ENCODE measurements around the gene FLT3LG.

Gene FLT3LG

DNA sequence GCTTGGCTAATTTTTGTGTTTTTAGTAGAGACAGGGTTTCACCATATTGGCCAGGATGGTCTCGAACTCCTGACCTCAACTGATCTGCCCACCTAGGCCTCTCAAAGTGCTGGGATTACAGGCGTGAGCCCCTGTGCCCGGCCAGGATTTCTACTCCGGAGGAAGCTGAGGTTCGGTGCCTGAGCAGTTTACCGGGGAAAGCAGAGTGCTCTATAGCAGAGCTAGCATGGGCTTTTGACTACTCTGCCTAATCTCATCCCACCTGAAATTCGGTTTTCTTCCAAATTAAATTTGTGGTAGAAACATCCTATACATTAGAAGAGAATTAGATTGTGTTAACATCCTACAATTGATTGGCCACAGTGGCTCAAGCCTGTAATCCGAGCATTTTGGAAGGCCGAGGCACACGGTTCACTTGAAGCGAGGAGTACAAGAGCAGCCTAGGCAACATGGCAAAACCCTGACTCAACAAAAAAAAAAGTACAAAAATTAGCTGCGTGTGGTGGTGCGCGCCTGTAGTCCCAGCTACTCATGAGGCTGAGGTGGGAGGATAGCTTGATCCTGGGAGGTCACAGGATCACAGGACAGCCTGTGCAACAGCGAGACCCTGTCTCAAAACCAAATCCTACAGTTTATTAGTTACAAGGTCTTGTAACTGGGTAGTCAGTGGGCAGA, 15.0 kb downstream of the FLT3LG start:
- no peak for DNase-seq

DNA sequence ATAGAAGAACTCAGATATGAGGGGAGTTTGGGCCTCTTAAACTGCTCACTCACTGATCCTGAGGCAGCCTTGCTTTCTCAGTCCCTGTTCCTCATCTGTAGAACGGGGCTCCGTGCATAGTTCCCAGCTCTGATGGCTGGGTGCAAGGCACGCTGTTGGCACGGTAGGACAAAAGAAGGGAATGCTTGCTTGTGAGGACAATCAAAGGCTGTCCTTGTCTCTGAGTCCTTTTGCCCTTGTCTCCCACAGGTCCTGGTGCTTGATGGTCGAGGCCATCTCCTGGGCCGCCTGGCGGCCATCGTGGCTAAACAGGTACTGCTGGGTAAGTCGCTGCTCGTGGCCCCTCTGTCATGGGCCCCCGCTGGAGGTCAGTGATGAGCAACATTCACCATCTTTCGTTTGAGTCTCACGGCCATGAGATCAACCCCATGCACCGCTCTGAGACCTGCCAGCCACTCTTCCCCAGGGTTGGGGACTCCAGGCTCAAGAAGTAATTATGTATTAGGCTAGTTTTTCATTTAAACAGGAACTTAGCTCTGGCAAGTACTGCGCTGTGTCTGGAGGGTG, 15.7 kb downstream of the FLT3LG start:
- no peak for DNase-seq

DNA sequence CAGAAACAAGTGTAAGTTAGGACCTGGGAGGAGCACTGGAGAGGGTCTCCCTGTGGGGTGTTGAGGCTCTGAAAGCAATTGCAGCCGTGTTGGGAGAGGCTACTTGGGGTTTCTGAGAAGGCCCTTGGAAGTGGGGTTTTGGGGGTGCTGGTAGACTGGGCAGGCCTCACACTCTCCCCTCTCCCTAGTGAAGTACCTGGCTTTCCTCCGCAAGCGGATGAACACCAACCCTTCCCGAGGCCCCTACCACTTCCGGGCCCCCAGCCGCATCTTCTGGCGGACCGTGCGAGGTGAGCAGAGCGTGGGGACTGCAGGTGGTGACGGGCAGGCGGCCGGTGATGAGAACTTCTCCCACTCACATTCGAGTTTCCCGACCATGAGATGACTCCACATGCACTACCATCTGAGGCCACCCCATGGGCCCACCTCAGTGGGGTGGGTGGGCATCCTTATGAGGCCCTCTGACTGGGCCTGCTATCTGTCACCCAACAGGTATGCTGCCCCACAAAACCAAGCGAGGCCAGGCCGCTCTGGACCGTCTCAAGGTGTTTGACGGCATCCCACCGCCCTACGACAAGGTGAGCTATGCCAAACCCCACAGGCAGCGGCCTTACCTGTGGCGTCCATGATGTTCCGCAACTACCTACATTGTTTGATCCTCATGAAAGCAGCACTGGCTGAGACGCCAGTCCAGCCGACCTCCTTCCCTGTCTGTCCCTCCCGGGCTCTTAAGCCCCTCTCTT, 16.4 kb downstream of the FLT3LG start:
- no peak for DNase-seq

DNA sequence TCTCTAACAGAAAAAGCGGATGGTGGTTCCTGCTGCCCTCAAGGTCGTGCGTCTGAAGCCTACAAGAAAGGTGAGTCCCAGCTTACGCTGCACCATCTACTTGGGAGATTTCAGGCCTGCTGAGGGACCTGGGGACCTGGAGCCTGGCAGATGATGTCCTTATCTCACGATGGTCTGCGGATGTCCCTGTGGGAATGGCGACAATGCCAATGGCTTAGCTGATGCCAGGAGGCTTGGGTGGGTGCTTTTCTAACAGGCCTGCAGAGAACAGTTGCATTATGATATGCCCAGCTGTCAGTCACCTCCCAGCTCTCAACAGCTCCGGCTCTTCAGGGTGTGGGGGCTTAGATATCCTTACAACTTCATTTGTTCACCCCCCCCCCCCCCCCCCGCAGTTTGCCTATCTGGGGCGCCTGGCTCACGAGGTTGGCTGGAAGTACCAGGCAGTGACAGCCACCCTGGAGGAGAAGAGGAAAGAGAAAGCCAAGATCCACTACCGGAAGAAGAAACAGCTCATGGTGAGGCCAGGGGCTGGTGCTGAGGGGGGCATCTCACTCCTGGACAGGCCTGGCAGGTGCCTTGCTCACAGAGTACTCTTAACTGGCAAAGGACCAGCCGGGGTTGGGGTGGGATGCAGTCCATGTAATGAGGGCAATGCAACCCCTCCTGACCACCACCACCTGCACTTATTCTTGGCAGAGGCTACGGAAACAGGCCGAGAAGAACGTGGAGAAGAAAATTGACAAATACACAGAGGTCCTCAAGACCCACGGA, 17.2 kb downstream of the FLT3LG start:
- DNase-seq = no peak

DNA sequence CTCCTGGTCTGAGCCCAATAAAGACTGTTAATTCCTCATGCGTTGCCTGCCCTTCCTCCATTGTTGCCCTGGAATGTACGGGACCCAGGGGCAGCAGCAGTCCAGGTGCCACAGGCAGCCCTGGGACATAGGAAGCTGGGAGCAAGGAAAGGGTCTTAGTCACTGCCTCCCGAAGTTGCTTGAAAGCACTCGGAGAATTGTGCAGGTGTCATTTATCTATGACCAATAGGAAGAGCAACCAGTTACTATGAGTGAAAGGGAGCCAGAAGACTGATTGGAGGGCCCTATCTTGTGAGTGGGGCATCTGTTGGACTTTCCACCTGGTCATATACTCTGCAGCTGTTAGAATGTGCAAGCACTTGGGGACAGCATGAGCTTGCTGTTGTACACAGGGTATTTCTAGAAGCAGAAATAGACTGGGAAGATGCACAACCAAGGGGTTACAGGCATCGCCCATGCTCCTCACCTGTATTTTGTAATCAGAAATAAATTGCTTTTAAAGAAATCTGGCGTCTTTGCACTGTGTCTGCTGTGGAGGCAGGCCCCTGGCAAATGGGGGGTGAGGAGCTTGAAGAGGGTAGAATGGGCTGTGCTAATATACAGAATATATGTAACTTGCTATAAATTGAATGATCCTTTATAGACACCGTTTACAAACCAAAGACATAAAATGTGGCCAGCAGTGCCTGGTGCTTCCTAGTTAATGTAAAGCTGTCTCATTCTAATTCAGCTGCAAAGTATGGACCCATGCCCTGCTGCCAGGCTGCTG, 18.0 kb downstream of the FLT3LG start:
- no peak for DNase-seq

DNA sequence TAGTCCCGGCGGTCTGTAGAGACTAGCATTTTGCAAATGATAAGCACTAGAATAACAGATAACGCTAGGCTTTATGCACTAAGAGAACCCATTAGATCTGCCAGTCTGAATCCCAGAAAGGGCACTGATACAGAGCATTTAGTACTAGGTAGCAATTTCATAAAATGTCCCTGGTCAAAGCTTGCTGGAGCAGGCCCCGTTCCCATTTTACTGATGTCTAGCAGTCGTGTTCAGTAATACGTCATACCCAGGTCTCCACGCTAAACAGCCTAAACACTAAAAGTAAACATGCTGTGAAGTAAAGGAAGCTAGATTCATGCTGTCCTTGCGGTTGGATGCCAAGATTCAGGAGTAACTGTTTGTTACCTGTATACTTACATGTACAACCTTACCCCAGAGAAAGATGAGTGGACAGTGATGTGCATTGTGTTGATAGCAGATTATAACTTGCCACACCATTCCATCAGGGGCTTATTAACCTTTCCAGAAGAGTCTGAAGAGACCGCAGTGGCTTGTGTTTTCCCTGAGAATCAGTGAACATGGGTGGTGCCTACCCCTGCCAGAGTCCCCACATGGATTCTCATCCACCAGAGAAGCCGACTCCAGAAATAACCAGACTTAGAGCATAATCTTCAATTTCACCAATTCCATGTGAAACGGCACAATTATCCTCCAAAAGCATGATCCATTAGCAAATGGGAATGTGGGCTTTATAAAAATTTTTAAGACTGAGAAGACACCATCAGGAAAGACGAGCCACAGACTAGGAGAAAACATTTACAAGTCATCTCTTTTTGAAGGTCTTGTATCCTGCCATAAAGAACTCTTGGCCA, 18.8 kb downstream of the FLT3LG start:
- DNase-seq = no peak

DNA sequence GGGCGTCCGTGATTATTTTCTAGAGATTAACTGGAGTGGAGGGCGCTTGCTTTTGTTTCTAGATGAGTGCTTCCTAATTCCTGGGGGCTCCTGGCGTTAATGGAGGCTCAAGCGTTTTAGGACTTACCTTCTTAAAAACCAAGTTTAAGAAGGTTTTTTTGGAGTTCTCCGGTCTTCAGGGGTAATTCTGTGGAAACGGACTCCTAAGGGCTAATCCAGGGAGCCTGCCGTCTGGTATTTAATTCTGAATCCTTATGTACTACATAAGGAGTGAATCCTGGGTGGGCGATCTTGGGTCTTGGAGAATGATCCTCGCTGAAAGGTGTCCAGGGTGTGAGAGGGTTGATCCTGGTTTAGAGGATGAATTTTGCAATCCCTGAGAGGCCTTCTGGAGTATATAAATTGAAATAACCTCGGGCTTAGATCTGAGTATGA, 22.6 kb downstream of the FLT3LG start:
- DNase-seq = no peak

DNA sequence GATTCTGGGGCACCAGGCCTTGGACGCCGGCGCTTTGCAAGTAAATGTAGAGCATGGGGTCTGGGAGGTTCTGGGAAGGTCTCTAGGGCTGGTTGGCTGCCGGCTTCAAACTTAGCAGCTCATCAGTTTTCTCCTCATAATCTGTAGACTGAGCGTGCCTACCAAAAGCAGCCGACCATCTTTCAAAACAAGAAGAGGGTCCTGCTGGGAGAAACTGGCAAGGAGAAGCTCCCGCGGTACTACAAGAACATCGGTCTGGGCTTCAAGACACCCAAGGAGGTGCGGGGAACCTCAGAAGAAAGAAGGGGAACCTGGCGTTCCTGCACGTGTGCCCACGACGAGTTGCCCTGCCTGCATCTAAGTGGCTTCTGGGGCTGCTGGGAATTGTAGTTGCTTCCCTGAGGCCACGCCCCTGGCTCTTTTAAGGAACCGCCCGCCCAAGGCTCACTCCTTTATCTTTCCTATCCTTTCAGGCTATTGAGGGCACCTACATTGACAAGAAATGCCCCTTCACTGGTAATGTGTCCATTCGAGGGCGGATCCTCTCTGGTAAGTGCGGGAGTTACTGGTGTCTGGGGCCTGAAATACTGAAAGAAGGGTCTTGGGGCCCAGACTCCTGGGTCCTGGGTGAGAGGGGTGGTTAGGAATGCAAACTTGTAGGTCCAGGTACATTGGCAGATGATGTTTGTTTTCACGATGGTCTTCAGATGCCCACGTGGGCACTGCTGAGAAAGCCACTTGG, 23.2 kb downstream of the FLT3LG start:
- DNase-seq = peak; percentile 40

DNA sequence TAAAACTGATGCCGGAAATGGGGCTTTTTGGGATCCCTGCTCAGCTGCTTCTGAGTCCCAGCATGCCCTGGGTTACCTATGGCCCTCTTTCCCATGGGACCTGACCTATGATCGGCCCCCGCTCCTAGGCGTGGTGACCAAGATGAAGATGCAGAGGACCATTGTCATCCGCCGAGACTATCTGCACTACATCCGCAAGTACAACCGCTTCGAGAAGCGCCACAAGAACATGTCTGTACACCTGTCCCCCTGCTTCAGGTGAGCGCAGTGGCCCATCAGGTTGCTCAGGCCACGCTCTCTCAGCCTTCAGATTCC, 23.7 kb downstream of the FLT3LG start:
- DNase-seq = no peak

DNA sequence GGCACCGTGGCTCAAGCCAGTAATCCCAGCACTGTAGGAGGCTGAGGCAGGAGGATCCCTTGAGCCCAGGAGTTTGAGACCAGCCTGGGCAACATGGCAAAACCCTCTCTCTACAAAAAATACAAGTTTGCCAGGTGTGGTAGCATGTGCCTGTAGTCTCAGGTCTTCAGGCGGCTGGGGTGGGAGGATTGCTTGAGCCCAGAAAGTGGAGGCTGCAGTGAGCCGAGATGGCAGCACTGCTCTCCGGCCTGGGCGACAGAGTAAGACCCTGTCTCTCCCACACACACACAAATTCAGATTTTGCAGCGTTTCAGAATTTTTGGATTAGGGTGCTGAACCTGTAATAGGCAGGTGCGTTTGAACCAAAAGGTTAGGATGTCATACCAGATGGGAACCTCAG, 24.5 kb downstream of the FLT3LG start:
- no peak for DNase-seq

DNA sequence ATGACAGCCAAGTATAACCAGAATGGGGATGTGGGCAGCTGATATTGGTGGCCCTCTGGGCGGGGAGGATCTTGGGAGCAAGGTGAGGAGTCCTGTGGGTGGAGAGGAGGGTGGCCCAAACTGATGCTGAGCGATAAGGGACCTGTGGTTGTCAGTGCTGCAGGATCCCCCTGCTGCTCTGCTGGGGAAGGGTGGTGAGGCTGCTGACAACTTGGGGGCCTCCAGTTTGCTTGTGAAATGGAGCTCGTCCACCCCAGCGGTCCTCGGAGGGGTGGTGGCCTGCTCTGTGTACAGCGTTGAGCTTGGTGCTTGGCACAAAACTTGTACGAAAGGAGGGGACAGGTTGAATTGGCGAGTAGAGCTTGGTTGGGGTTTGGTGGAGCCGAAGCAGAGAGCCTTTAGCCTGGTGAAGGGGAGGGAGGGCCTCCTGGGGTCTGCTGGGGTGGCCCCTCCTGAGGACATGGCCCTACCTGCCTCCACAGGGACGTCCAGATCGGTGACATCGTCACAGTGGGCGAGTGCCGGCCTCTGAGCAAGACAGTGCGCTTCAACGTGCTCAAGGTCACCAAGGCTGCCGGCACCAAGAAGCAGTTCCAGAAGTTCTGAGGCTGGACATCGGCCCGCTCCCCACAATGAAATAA, 25.1 kb downstream of the FLT3LG start:
- DNase-seq = no peak

DNA sequence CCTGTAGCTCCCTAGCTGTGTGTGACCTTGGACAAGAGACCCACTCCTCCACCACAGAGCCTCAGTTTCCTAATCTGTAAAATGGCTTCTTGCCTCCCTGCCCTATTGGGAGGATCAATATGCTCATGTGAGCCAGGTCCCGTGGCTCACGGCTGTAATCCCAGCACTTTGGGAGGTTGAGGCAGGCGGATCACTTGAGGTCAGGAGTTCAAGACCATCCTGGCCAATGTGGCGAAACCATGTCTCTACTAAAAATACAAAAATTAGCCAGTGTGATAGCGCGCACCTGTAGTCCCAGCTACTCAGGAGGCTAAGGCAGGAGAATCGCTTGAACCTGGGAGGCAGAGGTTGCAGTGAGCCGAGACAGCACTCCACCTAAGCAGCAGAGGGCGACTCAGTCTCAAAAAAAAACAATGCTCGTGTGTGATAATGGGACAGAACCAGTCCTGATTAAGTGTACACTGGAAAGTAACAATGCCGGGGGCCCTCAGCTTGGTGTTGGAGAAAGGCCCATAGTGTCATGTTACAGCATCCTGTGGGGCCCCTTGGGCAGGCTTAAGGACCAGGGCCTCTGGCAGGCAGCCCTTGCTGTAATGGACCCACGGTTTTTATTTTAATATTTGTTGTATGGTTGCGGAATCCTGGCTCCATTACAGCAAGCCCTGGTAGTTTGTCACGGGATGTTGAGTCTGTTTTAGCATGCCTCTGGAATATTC, 29.0 kb downstream of the FLT3LG start:
- DNase-seq = peak; percentile 76

DNA sequence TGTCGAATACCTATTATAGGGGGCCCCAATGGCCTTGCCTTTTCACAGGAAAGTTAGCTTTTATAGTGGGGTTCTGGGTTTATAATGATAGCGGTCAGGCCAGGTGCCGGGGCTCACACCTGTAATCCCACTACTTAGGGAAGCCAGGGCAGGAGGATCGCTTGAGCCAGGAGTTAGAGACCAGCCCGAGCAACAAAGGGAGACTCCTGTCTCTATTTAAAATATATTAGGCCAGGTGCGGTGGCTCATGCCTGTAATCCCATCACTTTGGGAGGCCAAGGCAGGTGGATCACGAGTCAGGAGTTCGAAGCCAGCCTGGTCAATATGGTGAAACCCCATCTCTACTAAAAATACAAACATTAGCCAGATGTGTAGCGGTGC, 29.6 kb downstream of the FLT3LG start:
- DNase-seq = no peak

DNA sequence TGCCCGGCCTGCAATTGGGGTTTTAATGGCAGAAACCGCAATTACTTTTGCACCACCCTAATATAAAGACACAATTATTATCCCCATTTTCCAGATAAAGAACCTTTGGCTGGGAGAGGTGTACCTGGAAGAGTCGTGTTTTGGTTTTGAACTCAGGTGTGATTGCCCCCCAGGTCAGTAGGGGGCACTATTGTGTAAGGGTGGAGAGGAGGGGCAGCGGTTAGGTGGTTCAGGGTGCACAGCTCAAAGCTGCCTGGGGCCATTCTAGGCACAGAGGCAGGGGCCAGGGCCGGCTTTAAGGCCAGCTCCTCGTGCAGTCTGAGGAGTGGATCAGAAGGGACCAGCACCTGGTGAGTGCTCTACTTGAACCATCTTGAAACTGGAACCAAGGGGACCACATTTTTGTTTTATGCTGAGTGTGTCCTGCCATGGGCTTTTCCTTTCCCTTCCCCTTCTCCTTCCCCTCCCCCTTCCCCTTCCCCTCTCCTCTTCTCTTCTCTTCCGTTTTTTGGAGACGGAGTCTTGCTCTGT, 32.6 kb downstream of the FLT3LG start:
- no peak for DNase-seq

DNA sequence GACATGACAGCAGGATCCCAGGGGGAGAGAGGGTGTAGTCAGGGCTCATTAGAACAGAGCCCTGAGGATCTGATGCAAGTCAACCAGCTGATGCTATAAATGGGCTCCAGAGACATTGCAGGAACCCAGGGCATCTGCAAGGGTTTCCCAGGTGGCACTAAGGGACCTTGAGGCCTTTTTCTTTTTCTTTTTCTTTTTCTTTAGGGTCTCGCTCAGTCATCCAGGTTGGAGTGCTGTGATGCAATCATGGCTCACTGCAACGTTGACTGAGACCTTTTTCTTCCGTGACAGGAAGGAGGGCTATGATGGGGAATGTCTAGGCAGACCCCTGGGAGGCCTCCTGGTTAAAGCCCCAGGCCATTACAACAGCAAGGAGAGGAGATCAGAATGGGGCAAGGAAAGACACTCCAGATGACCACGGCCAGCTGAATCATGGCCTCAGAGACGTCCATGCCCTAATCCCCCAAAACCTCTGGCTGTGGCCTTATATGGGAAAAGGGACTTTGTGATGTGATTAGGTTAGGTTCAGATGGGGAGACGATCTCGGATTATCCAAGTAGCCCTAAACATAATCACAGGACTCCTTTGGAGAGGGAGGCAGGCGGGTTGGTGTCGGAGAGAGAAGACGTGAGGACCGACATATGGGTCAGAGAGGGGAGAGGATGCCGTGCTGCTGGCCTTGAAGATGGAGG, 33.9 kb downstream of the FLT3LG start:
- DNase-seq = no peak

DNA sequence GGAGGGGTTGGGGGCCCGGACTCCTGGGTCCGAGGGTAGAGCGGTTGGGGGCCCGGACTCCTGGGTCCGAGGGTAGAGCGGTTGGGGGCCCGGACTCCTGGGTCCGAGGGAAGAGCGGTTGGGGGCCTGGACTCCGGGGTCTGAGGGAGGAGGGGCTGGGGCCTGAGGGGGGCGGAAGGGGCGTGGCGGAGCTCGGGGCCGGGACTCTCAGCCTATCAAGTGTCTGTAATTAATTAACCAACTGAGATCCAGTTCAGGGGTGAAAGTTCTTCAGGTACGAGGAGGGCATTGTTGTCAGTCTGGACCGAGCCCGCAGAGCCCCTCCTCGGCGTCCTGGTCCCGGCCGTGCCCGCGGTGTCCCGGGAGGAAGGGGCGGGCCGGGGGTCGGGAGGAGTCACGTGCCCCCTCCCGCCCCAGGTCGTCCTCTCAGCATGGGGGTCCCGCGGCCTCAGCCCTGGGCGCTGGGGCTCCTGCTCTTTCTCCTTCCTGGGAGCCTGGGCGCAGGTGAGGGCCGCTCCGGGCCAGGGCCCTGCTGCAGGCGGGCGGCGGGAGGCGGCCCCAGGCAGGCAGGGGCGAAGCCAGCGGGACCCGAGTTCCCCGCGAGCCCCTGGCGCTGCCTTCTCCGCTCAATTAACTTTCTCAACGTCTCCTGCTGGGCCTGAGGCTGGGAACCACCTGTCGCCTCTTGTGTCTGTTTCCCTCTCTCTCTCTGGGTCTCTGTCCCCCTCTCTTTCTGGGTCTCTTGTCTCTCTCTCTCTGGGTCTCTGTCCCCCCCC, 39.1 kb downstream of the FLT3LG start:
- DNase-seq = no peak

DNA sequence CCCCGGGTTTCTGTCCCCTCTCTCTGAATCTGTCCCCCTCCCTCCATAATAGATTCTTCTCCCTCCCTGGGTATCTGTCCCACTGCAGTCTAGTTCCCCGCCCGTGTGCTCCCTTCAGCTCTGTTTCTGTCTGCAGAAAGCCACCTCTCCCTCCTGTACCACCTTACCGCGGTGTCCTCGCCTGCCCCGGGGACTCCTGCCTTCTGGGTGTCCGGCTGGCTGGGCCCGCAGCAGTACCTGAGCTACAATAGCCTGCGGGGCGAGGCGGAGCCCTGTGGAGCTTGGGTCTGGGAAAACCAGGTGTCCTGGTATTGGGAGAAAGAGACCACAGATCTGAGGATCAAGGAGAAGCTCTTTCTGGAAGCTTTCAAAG, 39.7 kb downstream of the FLT3LG start:
- DNase-seq = no peak

DNA sequence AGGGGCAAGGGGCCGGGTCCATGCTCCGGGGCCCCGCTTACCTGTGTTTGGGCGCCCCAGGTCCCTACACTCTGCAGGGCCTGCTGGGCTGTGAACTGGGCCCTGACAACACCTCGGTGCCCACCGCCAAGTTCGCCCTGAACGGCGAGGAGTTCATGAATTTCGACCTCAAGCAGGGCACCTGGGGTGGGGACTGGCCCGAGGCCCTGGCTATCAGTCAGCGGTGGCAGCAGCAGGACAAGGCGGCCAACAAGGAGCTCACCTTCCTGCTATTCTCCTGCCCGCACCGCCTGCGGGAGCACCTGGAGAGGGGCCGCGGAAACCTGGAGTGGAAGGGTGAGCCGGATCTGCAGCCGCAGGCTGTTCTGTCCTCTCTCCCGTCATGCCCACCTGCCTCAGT, 40.1 kb downstream of the FLT3LG start:
- no peak for DNase-seq
